GM13976 (cell line): Measurements from ENCODE around the gene PARN.

Experiments used
- DNase-seq: peaks from one replicate; pipeline ENCODE4 v3.0.0; 2012; ENCODE audit warnings: low spot score
- CTCF ChIP-seq: IDR thresholded peaks from 2 replicates; pipeline ENCODE4 v1.5.1; 2012; ENCODE audit warnings: borderline replicate concordance, mild to moderate bottlenecking; ENCODE audit not compliant: insufficient read depth; ENCODE audit errors: extremely low read depth, missing control alignments, control extremely low read depth
- in situ Hi-C: fragments of 300-500 bp; cut with MboI; formaldehyde crosslinking; loops from one replicate; pipeline ENCODE4 v1.12.0; 2022; ENCODE audit warnings: low sequenced_read_pairs, mixed read lengths, inconsistent platforms; ENCODE audit not compliant: unreplicated experiment

Gene PARN

GRCh38 chr16:14485811-14486519 lies 144.1 kb downstream of the PARN start:
- no peak for TF ChIP-seq CTCF
- in situ Hi-C loops = no loop called here
- DNase-seq = no peak

- no peak for TF ChIP-seq CTCF
- DNase-seq = no peak
- in situ Hi-C loops = no loop called here
These were observed 144.9 kb downstream of the PARN start for GRCh38 chr16:14485121-14485551.

- TF ChIP-seq CTCF = no peak
- no peak for DNase-seq
- in situ Hi-C loops = no loop called here
These were observed 146.2 kb downstream of the PARN start for GRCh38 chr16:14483819-14484385.

- no peak for DNase-seq
- in situ Hi-C loops = no loop called here
- no peak for TF ChIP-seq CTCF
These were observed 153.9 kb downstream of the PARN start for GRCh38 chr16:14476183-14476582.

GRCh38 chr16:14475370-14476139 lies 154.5 kb downstream of the PARN start:
- no peak for TF ChIP-seq CTCF
- no peak for DNase-seq
- in situ Hi-C loops = no loop called here

- in situ Hi-C loops = no loop called here
- no peak for DNase-seq
- no peak for TF ChIP-seq CTCF
These were observed 156.6 kb downstream of the PARN start for GRCh38 chr16:14473488-14473887.
